ENCODE results near the gene FAM193A.
A peak's percentile ranks its signal among the peaks of the same experiment; 100 is the strongest.
"Not testable (repeated sequence)": the region's sequence is repeated elsewhere in the genome, so short reads cannot be mapped to it uniquely, and the experiment has no call there.

FAM193A gene

DNA sequence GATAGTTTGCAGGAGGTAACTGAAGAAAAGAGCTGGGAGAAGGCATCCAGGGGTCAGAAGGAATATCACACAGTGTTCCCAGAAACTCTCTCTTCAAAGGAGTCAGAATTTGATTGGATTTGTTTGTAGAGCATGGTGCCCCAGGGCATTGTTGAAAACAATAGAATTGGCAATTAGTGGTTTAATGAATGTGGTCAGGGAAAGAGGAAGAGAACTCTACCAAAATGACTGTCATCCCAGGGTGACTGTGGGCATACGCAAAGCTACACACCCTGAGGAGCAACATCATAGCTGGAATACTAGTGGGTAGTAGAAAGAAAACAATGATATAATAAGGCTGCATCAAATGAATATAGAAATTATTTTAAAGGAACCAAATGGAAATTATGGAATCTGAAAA lies 198.2 kb downstream of the FAM193A start:
- Histone ChIP-seq H3K4me3 (replicated peaks; ENCODE audit: insufficient read depth, low read length) (no peak overlapping the region), H3K27me3 (ENCODE audit: insufficient read depth, poor library complexity, severe bottlenecking) (no peaks in the 10 kb centered on the region), H3K27ac (replicated peaks) (no peak overlapping the region)
- DNase-seq (ENCODE audit: low read depth in 1 of 2, low spot score in 1 of 2): no peak
- peak; percentile 62; the same call in 1 of the 2 replicates for TF ChIP-seq SPI1 (IDR thresholded peaks at IDR 0.05; ENCODE audit: borderline replicate concordance, low read depth)
- no peak for TF ChIP-seq POLR2AphosphoS5 (IDR thresholded peaks at IDR 0.05; ENCODE audit: low read depth)
- TF ChIP-seq CTCF (IDR thresholded peaks at IDR 0.05; ENCODE audit: insufficient read depth, low read length): no peak

GRCh38 chr4:2735869-2736268 lies 199.4 kb downstream of the FAM193A start:
- Histone ChIP-seq H3K27ac (replicated peaks) (no peak overlapping the region), H3K27me3 (ENCODE audit: insufficient read depth, poor library complexity, severe bottlenecking) (no peaks in the 10 kb centered on the region), H3K4me3 (replicated peaks; ENCODE audit: insufficient read depth, low read length) (no peak overlapping the region)
- no peak for DNase-seq (ENCODE audit: low read depth in 1 of 2, low spot score in 1 of 2)
- TF ChIP-seq POLR2AphosphoS5 (IDR thresholded peaks at IDR 0.05; ENCODE audit: low read depth) (no peak), REST (IDR thresholded peaks at IDR 0.05; ENCODE audit: insufficient replicate concordance, low read depth) (no peak), GABPA (IDR thresholded peaks at IDR 0.05; ENCODE audit: low read depth) (no peak), SPI1 (IDR thresholded peaks at IDR 0.05; ENCODE audit: borderline replicate concordance, low read depth) (no peak), CTCF (IDR thresholded peaks at IDR 0.05; ENCODE audit: insufficient read depth, low read length) (no peak)

- H3K27me3 ChIP-seq (ENCODE audit: insufficient read depth, poor library complexity, severe bottlenecking); H3K27ac ChIP-seq (replicated peaks); H3K4me3 ChIP-seq (replicated peaks; ENCODE audit: insufficient read depth, low read length); DNase-seq (ENCODE audit: low read depth in 1 of 2, low spot score in 1 of 2): not testable (repeated sequence)
Measured at GRCh38 chr4:2738296-2738695, 201.8 kb downstream of the FAM193A start.

DNA sequence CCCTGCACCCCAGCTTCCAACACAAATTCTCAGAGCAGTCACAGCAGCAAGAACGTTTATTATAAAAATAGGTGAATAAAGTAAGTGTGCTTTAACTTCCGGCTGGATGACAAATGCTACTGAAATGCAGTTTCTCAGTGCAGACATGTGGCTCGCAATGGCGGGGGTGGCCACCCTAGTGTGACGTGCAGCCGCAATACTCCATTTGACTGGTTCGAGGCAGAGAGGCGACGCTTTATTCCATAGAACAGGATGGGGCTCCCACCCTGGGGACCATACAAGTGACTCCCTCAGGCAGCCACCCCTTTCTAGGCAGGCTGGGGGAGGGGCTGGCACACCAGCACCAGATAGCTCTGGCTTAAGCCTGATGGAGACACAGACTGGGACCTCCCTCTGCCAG lies 205.2 kb downstream of the FAM193A start:
- Histone ChIP-seq H3K27ac (replicated peaks) (no peak overlapping the region), H3K4me3 (replicated peaks; ENCODE audit: insufficient read depth, low read length) (no peak overlapping the region), H3K27me3 (ENCODE audit: insufficient read depth, poor library complexity, severe bottlenecking) (no peaks in the 10 kb centered on the region)
- no peak for DNase-seq (ENCODE audit: low read depth in 1 of 2, low spot score in 1 of 2)
- TF ChIP-seq CTCF (IDR thresholded peaks at IDR 0.05; ENCODE audit: insufficient read depth, low read length) (no peak), GABPA (IDR thresholded peaks at IDR 0.05; ENCODE audit: low read depth) (no peak), SPI1 (IDR thresholded peaks at IDR 0.05; ENCODE audit: borderline replicate concordance, low read depth) (no peak), REST (IDR thresholded peaks at IDR 0.05; ENCODE audit: insufficient replicate concordance, low read depth) (no peak), POLR2AphosphoS5 (IDR thresholded peaks at IDR 0.05; ENCODE audit: low read depth) (no peak)
